Hematopoietic multipotent progenitor cell treated with erythropoietin and hydrocortisone succinate and interleukin-3 and kit ligand, for 6 days (in vitro differentiated cells): ENCODE measurements around the gene SLCO1A2.
"Not testable (repeated sequence)": the region's sequence is repeated elsewhere in the genome, so short reads cannot be mapped to it uniquely, and the experiment has no call there.

Source experiments
- DNase-seq: peaks from one replicate; pipeline ENCODE4 v3.0.0-alpha.2; 2015

The SLCO1A2 gene

GRCh38 chr12:21334771-21335325, at the start of gene SLCO1A2:
Gene SLCO1A2, minus strand, starts transcription at chr12:21334917. Its CDS starts 270 bp downstream, at chr12:21334647.
- no peak for DNase-seq

GRCh38 chr12:21384261-21384660, 49.5 kb upstream of the SLCO1A2 start:
- DNase-seq, result no peak

- not testable (repeated sequence) for DNase-seq
These were observed 46.6 kb upstream of the SLCO1A2 start for GRCh38 chr12:21381320-21381719.

GRCh38 chr12:21379218-21379617, 44.5 kb upstream of the SLCO1A2 start:
- DNase-seq, result no peak

- no peak for DNase-seq
These were observed 37.9 kb upstream of the SLCO1A2 start, which contains the start of gene IAPP for GRCh38 chr12:21372602-21373001. Gene IAPP, plus strand, starts transcription at chr12:21372902. Its CDS starts 450 bp downstream, at chr12:21373352.

GRCh38 chr12:21370845-21371449, 36.2 kb upstream of the SLCO1A2 start:
- DNase-seq, result peak; percentile 1

- no peak for DNase-seq
These were observed 34.6 kb upstream of the SLCO1A2 start for GRCh38 chr12:21369141-21369980.

GRCh38 chr12:21360632-21361031, 25.9 kb upstream of the SLCO1A2 start:
- DNase-seq, result not testable (repeated sequence)

GRCh38 chr12:21354641-21355040, 19.9 kb upstream of the SLCO1A2 start:
- DNase-seq, result no peak

GRCh38 chr12:21353948-21354347, 19.2 kb upstream of the SLCO1A2 start:
- no peak for DNase-seq

GRCh38 chr12:21353487-21353886, 18.8 kb upstream of the SLCO1A2 start:
- no peak for DNase-seq

GRCh38 chr12:21350975-21351374, 16.3 kb upstream of the SLCO1A2 start:
- DNase-seq, result no peak

- no peak for DNase-seq
These were observed 12.0 kb upstream of the SLCO1A2 start for GRCh38 chr12:21346542-21347205.

- no peak for DNase-seq
These were observed 8.9 kb upstream of the SLCO1A2 start for GRCh38 chr12:21343636-21344035.

GRCh38 chr12:21341769-21342168, 7.1 kb upstream of the SLCO1A2 start:
- no peak for DNase-seq

GRCh38 chr12:21340403-21340802, 5.7 kb upstream of the SLCO1A2 start:
- DNase-seq, result no peak

- DNase-seq, result no peak
These were observed 5.2 kb upstream of the SLCO1A2 start for GRCh38 chr12:21339921-21340320.

GRCh38 chr12:21337959-21338744, 3.4 kb upstream of the SLCO1A2 start:
- no peak for DNase-seq

GRCh38 chr12:21337453-21337852, 2.7 kb upstream of the SLCO1A2 start:
- no peak for DNase-seq

GRCh38 chr12:21336656-21337055, 1.9 kb upstream of the SLCO1A2 start:
- no peak for DNase-seq

- DNase-seq, result peak; percentile 5
These were observed 3.9 kb downstream of the SLCO1A2 start for GRCh38 chr12:21330682-21331253.

- DNase-seq, result no peak
These were observed 6.1 kb downstream of the SLCO1A2 start for GRCh38 chr12:21328578-21328977.
